SU-DHL-6 (cell line): ENCODE data around the gene DCXR.

Experiments used
- H2AFZ ChIP-seq: fragments of 200-600 bp; sonication (generic); 2 replicates; pipeline ENCODE4 v1.6.1; 2014; ENCODE audit warnings: low read depth, mild to moderate bottlenecking, moderate library complexity, mixed read lengths, antibody characterized with exemption, low read length; ENCODE audit not compliant: severe bottlenecking
- H3F3A ChIP-seq: fragments of 200-600 bp; shearing (Covaris generic); 2 replicates; pipeline ENCODE4 v1.6.0; 2016; ENCODE audit warnings: antibody characterized with exemption, mild to moderate bottlenecking; ENCODE audit not compliant: insufficient read depth
- H3K27ac ChIP-seq: fragments of 200-600 bp; sonication (generic); 2 replicates; pipeline ENCODE4 v1.5.1; 2016; ENCODE audit warnings: low read depth, mild to moderate bottlenecking, low read length, moderate library complexity, mixed read lengths
- H3K27me3 ChIP-seq: fragments of 200-600 bp; sonication (generic), shearing (Covaris generic); 2 replicates; pipeline ENCODE4 v1.6.0; 2014; ENCODE audit warnings: mild to moderate bottlenecking, low read length
- H3K36me3 ChIP-seq: fragments of 200-600 bp; sonication (generic); 2 replicates; pipeline ENCODE4 v1.6.1; 2014; ENCODE audit warnings: mild to moderate bottlenecking, low read length, mixed read lengths
- H3K4me2 ChIP-seq: fragments of 300-600, 200-600 bp; shearing (Covaris generic), sonication (generic); 2 replicates; pipeline ENCODE4 v1.6.0; 2014; ENCODE audit warnings: low read length, low read depth, mild to moderate bottlenecking; ENCODE audit not compliant: poor library complexity, severe bottlenecking
- H3K4me3 ChIP-seq: fragments of 200-600 bp; sonication (generic); 2 replicates; pipeline ENCODE4 v1.5.1; 2014; ENCODE audit warnings: antibody characterized with exemption, low read length, mild to moderate bottlenecking, mixed read lengths; ENCODE audit not compliant: insufficient read depth, poor library complexity, severe bottlenecking
- H3K79me2 ChIP-seq: fragments of 200-600 bp; sonication (generic); 2 replicates; pipeline ENCODE4 v1.6.1; 2014; ENCODE audit warnings: mild to moderate bottlenecking, low read length, moderate library complexity; ENCODE audit not compliant: insufficient read depth
- H3K9ac ChIP-seq: fragments of 200-600 bp; sonication (generic); 2 replicates; pipeline ENCODE4 v1.7.0; 2014; ENCODE audit warnings: mild to moderate bottlenecking, low read length
- H3K9me2 ChIP-seq: fragments of 200-600 bp; sonication (generic); replicated peaks from 2 replicates; pipeline ENCODE4 v1.6.1; 2014; ENCODE audit warnings: low read length; ENCODE audit not compliant: insufficient read depth
- H3K9me3 ChIP-seq: fragments of 200-600 bp; sonication (generic); 2 replicates; pipeline ENCODE4 v1.6.1; 2014; ENCODE audit warnings: low read length, mixed read lengths; ENCODE audit not compliant: insufficient read depth
- H4K20me1 ChIP-seq: fragments of 200-600 bp; sonication (generic); 2 replicates; pipeline ENCODE4 v1.6.1; 2014; ENCODE audit warnings: low read depth, mild to moderate bottlenecking, antibody characterized with exemption, low read length, moderate library complexity, mixed read lengths
- EZH2phosphoT487 ChIP-seq: fragments of 200-600 bp; sonication (generic), shearing (Covaris generic); conservative IDR thresholded peaks from 2 replicates; pipeline ENCODE4 v1.6.1; 2018; ENCODE audit warnings: mild to moderate bottlenecking, antibody characterized with exemption, low read length, moderate library complexity, mixed read lengths
- TF ChIP-seq, protein P1 (sequence below): fragments of 200-600 bp; sonication (generic); IDR thresholded peaks from one replicate; pipeline ENCODE4 v1.5.1; 2017; ENCODE audit warnings: antibody characterized with exemption, mild to moderate bottlenecking, low read length, moderate library complexity; ENCODE audit not compliant: insufficient read depth, poor library complexity, severe bottlenecking

The DCXR gene

DNA sequence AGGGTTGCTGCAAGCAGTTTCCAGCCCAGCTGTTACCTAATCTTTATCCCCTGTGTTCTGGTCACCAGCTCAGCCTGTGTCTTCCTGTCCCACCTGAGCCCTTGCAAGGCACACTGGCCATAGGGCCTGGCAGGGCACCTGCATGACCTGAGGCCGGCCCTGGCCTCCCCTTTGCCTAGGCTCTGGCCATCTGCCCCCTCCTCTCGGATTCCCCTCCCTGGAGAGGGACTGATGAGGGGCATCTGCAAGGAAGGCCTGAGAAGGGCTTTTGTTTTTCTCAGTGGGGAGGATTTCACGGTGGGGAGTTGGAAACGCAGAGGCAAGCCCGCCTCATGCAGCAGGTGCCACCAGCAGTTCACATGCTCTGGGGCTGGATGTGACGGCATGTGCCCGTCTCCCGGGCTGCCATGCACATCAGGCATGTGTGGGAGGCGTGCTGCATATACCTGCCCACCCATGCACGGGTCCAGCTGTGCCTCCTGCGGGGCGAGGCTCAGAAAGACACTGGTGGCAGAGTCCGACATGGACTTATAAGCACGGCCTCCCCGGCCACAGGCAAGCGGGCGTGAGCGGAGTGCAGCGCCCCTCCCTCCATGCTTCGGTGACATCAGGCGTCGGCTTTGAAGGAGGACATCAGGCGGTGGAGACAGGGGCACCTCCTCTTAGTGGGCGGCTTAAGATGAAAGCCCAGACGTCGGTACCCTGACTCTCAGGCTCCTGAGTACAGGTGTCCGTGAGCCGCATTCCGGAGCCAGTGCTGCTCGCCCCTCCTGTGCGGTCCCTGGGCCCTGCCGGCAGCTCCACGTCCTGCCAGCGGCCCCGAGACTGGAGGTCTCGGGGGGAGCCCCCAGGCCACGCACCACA, 43.5 kb downstream of the DCXR start:
- TF ChIP-seq, protein P1, sequence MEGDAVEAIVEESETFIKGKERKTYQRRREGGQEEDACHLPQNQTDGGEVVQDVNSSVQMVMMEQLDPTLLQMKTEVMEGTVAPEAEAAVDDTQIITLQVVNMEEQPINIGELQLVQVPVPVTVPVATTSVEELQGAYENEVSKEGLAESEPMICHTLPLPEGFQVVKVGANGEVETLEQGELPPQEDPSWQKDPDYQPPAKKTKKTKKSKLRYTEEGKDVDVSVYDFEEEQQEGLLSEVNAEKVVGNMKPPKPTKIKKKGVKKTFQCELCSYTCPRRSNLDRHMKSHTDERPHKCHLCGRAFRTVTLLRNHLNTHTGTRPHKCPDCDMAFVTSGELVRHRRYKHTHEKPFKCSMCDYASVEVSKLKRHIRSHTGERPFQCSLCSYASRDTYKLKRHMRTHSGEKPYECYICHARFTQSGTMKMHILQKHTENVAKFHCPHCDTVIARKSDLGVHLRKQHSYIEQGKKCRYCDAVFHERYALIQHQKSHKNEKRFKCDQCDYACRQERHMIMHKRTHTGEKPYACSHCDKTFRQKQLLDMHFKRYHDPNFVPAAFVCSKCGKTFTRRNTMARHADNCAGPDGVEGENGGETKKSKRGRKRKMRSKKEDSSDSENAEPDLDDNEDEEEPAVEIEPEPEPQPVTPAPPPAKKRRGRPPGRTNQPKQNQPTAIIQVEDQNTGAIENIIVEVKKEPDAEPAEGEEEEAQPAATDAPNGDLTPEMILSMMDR, result no peak
- no peak for TF ChIP-seq EZH2phosphoT487
- no peak overlapping the region for H3K9ac ChIP-seq
- H4K20me1 ChIP-seq, result no peaks in the 10 kb centered on the region
- H3K27me3 ChIP-seq, result no peaks in the 10 kb centered on the region
- H3K79me2 ChIP-seq, result peaks cover 6% of the 10 kb centered on the region; the same call in 1 of the 2 replicates
- H3K36me3 ChIP-seq, result no peaks in the 10 kb centered on the region
- no peak overlapping the region for H3K27ac ChIP-seq
- H3K4me2 ChIP-seq, result no peak overlapping the region
- H2AFZ ChIP-seq, result no peak overlapping the region
- no peak overlapping the region for H3K4me3 ChIP-seq
- no peaks in the 10 kb centered on the region for H3K9me3 ChIP-seq
- no peaks in the 10 kb centered on the region for H3F3A ChIP-seq
- no peaks in the 10 kb centered on the region for H3K9me2 ChIP-seq

GRCh38 chr17:81992306-81993102, 45.0 kb downstream of the DCXR start:
- no peaks in the 10 kb centered on the region for H3K27me3 ChIP-seq
- no peaks in the 10 kb centered on the region for H3K9me2 ChIP-seq
- no peaks in the 10 kb centered on the region for H3F3A ChIP-seq
- H3K36me3 ChIP-seq, result no peaks in the 10 kb centered on the region
- H3K79me2 ChIP-seq, result peaks cover 6% of the 10 kb centered on the region; the same call in 1 of the 2 replicates
- no peak overlapping the region for H3K9ac ChIP-seq
- H3K4me2 ChIP-seq, result no peak overlapping the region
- no peak for TF ChIP-seq EZH2phosphoT487
- TF ChIP-seq, protein P1, result no peak
- no peaks in the 10 kb centered on the region for H3K9me3 ChIP-seq
- no peaks in the 10 kb centered on the region for H4K20me1 ChIP-seq
- H3K27ac ChIP-seq, result no peak overlapping the region
- no peak overlapping the region for H3K4me3 ChIP-seq
- H2AFZ ChIP-seq, result no peak overlapping the region

GRCh38 chr17:81991684-81992305, 45.7 kb downstream of the DCXR start:
- no peak overlapping the region for H2AFZ ChIP-seq
- H4K20me1 ChIP-seq, result no peaks in the 10 kb centered on the region
- no peaks in the 10 kb centered on the region for H3K36me3 ChIP-seq
- TF ChIP-seq, protein P1, result no peak
- no peak for TF ChIP-seq EZH2phosphoT487
- no peak overlapping the region for H3K4me3 ChIP-seq
- no peaks in the 10 kb centered on the region for H3K9me3 ChIP-seq
- H3K9me2 ChIP-seq, result no peaks in the 10 kb centered on the region
- no peak overlapping the region for H3K9ac ChIP-seq
- no peak overlapping the region for H3K4me2 ChIP-seq
- peaks cover 6% of the 10 kb centered on the region; the same call in 1 of the 2 replicates for H3K79me2 ChIP-seq
- no peak overlapping the region for H3K27ac ChIP-seq
- no peaks in the 10 kb centered on the region for H3K27me3 ChIP-seq
- no peaks in the 10 kb centered on the region for H3F3A ChIP-seq
